Astrocyte of the spinal cord (primary cell): Measurements from ENCODE around the gene MELTF.

Experiments used
- DNase-seq: peaks from one replicate; pipeline ENCODE4 v3.0.0; 2011; ENCODE audit warnings: low read depth, low spot score
- H3K4me3 ChIP-seq: 2 replicates; pipeline ENCODE4 v1.5.1; 2011; ENCODE audit warnings: low read depth, mild to moderate bottlenecking, low read length, moderate library complexity
- CTCF ChIP-seq: IDR thresholded peaks from 2 replicates; pipeline ENCODE4 v1.5.1; 2012; ENCODE audit warnings: low read depth, mild to moderate bottlenecking, low read length, inconsistent platforms
- in situ Hi-C: cut with HindIII; loops from 2 replicates; pipeline ENCODE4 v1.10.0; 2017; ENCODE audit warnings: low sequenced_read_pairs

The MELTF gene

GRCh38 chr3:196985954-196986885 lies 43.4 kb downstream of the MELTF start:
- H3K4me3 ChIP-seq = no peak overlapping the region
- no peak for DNase-seq
- TF ChIP-seq CTCF = no peak
- in situ Hi-C loops = no loop called here

GRCh38 chr3:196985298-196985697 lies 44.3 kb downstream of the MELTF start:
- no peak for TF ChIP-seq CTCF
- no peak overlapping the region for H3K4me3 ChIP-seq
- DNase-seq = no peak
- in situ Hi-C loops = no loop called here

- in situ Hi-C loops = no loop called here
- TF ChIP-seq CTCF = no peak
- H3K4me3 ChIP-seq = no peak overlapping the region
Observed at GRCh38 chr3:196983186-196983585, 46.4 kb downstream of the MELTF start.

GRCh38 chr3:196981657-196982056 lies 48.0 kb downstream of the MELTF start:
- TF ChIP-seq CTCF = no peak
- DNase-seq = no peak
- in situ Hi-C loops = no loop called here
- H3K4me3 ChIP-seq = no peak overlapping the region

More at GRCh38 chr3:196983186-196983585, 46.4 kb downstream of the MELTF start:
- no peak for DNase-seq

DNA sequence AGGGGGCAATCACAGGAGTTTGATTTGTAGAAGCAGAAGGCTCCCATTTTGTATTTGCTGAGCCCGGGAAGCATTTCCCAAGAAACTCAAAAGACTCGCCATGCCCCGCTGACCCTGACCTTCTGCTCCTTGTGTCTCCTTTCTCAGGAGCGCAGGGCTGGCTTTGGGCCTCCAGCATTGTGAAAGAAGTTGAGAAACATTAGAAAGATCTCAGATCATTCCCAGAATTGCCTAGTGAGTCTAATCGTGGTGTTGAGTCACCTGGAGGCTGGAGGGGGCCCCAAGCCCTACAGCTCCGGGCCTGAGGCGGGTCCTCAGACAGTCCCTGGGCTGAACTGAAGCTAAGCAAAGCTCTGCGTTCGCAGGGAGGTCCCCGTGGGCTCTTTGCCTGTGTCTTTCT lies 50.1 kb downstream of the MELTF start:
- no peak overlapping the region for H3K4me3 ChIP-seq
- in situ Hi-C loops = no loop called here
- TF ChIP-seq CTCF = no peak
- no peak for DNase-seq

DNA sequence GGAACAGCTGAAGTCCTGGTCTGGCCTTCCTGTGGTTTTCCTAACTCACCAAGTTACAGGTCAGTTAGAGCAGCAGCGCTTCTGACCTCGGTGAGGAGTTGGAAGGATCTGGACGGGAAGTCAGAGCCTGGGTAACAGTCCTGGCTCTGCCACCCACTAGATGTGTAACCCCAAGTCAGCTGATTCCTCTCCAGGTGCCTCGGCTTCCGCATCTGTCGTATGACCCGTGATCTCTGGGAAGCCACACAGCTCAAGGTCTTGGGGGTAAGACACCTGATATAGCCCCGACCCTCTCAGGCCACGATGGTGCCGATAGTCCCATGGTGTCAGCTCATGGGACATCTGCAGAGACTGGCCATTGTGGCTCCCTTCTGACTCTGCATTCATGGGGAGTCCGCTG lies 52.7 kb downstream of the MELTF start:
- TF ChIP-seq CTCF = no peak
- no peak for DNase-seq
- H3K4me3 ChIP-seq = no peak overlapping the region
- in situ Hi-C loops = no loop called here
